H1 (cell line): ENCODE results near the gene RLBP1. TPM values are rescaled to one million over a fixed set of nuclear protein-coding genes. Genes with fewer than 3 reads are reported as not detected.

ENCODE experiments used
- CTCF ChIA-PET: fragments of 300-600 bp; sonication (Branson Sonifier 250); formaldehyde crosslinking; loops from one replicate; lab custom pipeline; 2021; ENCODE audit not compliant: partially characterized antibody; lab: Charles Lee
- POLR2A ChIA-PET: fragments of 300-600 bp; sonication (Branson Sonifier 250); formaldehyde crosslinking; loops from one replicate; lab custom pipeline; 2021; ENCODE audit warnings: inconsistent platforms; ENCODE audit not compliant: partially characterized antibody; lab: Charles Lee
- DNase-seq, 2 experiments: peaks; one replicate each; pipeline versions ENCODE4 v3.0.0 to v3.0.0-alpha.2; 2010 to 2022; ENCODE audit warnings: low spot score in 2 of 2, low read depth in 1 of 2, mixed read lengths in 1 of 2
- FAIRE-seq: peaks from 2 replicates; lab custom pipeline; 2011; peaks lifted over from hg19 to GRCh38; lab: Jason Lieb, UNC
- H2AFZ ChIP-seq: 2 replicates; pipeline ENCODE4 v1.8.1; 2012; ENCODE audit warnings: low read length, inconsistent platforms
- H2AK5ac ChIP-seq: 2 replicates; pipeline ENCODE4 v1.6.1; 2013; ENCODE audit warnings: low read depth, low read length
- H2BK120ac ChIP-seq: replicated peaks from 2 replicates; pipeline ENCODE3; 2013; ENCODE audit warnings: low read depth, low read length, inconsistent platforms
- H2BK12ac ChIP-seq: 2 replicates; pipeline ENCODE4 v1.6.1; 2013; ENCODE audit warnings: low read depth, low read length
- H2BK15ac ChIP-seq: 2 replicates; pipeline ENCODE4 v1.6.1; 2013; ENCODE audit warnings: low read length
- H2BK20ac ChIP-seq: 2 replicates; pipeline ENCODE4 v1.6.1; 2013; ENCODE audit warnings: low read length
- H2BK5ac ChIP-seq: 2 replicates; pipeline ENCODE4 v1.6.1; 2013; ENCODE audit warnings: low read depth, low read length
- H3K14ac ChIP-seq: 2 replicates; pipeline ENCODE4 v1.6.1; 2013; ENCODE audit warnings: inconsistent platforms; ENCODE audit not compliant: insufficient read length
- H3K18ac ChIP-seq: 2 replicates; pipeline ENCODE4 v1.6.1; 2013; ENCODE audit warnings: low read length; ENCODE audit errors: extremely low read depth
- H3K23ac ChIP-seq: 2 replicates; pipeline ENCODE4 v1.6.1; 2013; ENCODE audit warnings: inconsistent platforms; ENCODE audit not compliant: insufficient read length
- H3K23me2 ChIP-seq: 2 replicates; pipeline ENCODE4 v1.6.1; 2013; ENCODE audit warnings: low read depth, low read length
- H3K27ac ChIP-seq: 2 replicates; pipeline ENCODE4 v1.6.1; 2011; ENCODE audit warnings: low read depth, low read length, inconsistent platforms
- H3K27me3 ChIP-seq, 4 experiments: replicated peaks in 1 of 4; 1 replicate in 1 of 4; 2 replicates in 3 of 4; pipeline versions ENCODE4 v1.6.1 to v1.8.1; 2011 to 2013; ENCODE audit warnings: low read length in 3 of 4, mild to moderate bottlenecking in 3 of 4, inconsistent platforms in 2 of 4, mixed read lengths in 2 of 4, moderate library complexity in 1 of 4; ENCODE audit not compliant: control insufficient read depth in 3 of 4, insufficient read depth in 3 of 4; ENCODE audit errors: extremely low read depth in 1 of 4
- H3K36me3 ChIP-seq, 4 experiments: 2 replicates each; pipeline versions ENCODE4 v1.6.1 to v1.8.1; 2011 to 2013; ENCODE audit warnings: mild to moderate bottlenecking in 4 of 4, low read length in 3 of 4, moderate library complexity in 2 of 4, control low read depth in 1 of 4, inconsistent platforms in 1 of 4; ENCODE audit not compliant: insufficient read depth in 4 of 4, control insufficient read depth in 2 of 4
- H3K4ac ChIP-seq: replicated peaks from 2 replicates; pipeline ENCODE3; 2013; ENCODE audit warnings: low read length, low read depth, mixed read lengths, inconsistent platforms; ENCODE audit not compliant: insufficient read length
- H3K4me1 ChIP-seq, 4 experiments: replicated peaks in 1 of 4; 1 replicate in 1 of 4; 2 replicates in 3 of 4; pipeline versions ENCODE4 v1.6.1 to v1.8.1; 2011 to 2013; ENCODE audit warnings: low read length in 3 of 4, inconsistent platforms in 2 of 4, mixed read lengths in 1 of 4; ENCODE audit not compliant: insufficient read depth in 4 of 4, control insufficient read depth in 3 of 4
- H3K4me2 ChIP-seq, 2 experiments: 2 replicates each; pipeline versions ENCODE4 v1.6.1 to v1.8.1; 2011 to 2013; ENCODE audit warnings: low read depth in 2 of 2, low read length in 2 of 2, control low read depth in 1 of 2, inconsistent platforms in 1 of 2, mild to moderate bottlenecking in 1 of 2; ENCODE audit not compliant: insufficient read depth in 1 of 2
- H3K4me3 ChIP-seq, 4 experiments: fragments of 200-600, 300-600 bp in 1 of 4; sonication (generic), shearing (Covaris generic), sonication (Bioruptor Twin) in 1 of 4; 2 replicates each; pipeline versions ENCODE4 v1.5.1 to v1.8.1; 2011 to 2016; ENCODE audit warnings: low read length in 4 of 4, low read depth in 3 of 4, control low read depth in 2 of 4, inconsistent platforms in 2 of 4, mild to moderate bottlenecking in 2 of 4, mixed read lengths in 1 of 4, moderate library complexity in 1 of 4; ENCODE audit not compliant: insufficient read depth in 2 of 4; ENCODE audit errors: extremely low read depth in 1 of 4
- H3K56ac ChIP-seq: replicated peaks from 2 replicates; pipeline ENCODE3; 2013; ENCODE audit warnings: low read depth, mild to moderate bottlenecking, mixed read lengths, low read length, inconsistent platforms; ENCODE audit not compliant: insufficient read length
- H3K79me1 ChIP-seq: 2 replicates; pipeline ENCODE4 v1.6.1; 2013; ENCODE audit warnings: low read depth, low read length, control low read depth
- H3K79me2 ChIP-seq, 2 experiments: 2 replicates each; pipeline versions ENCODE4 v1.6.1 to v1.8.1; 2012 to 2013; ENCODE audit warnings: low read length in 2 of 2, mild to moderate bottlenecking in 2 of 2, inconsistent platforms in 1 of 2; ENCODE audit not compliant: insufficient read depth in 2 of 2, control insufficient read depth in 1 of 2
- H3K9ac ChIP-seq, 4 experiments: replicated peaks in 1 of 4; 1 replicate in 1 of 4; 2 replicates in 3 of 4; pipeline versions ENCODE4 v1.6.1 to v1.8.1; 2011 to 2013; ENCODE audit warnings: low read depth in 3 of 4, low read length in 3 of 4, control low read depth in 2 of 4, mild to moderate bottlenecking in 2 of 4, moderate library complexity in 2 of 4, inconsistent platforms in 1 of 4; ENCODE audit errors: extremely low read depth in 1 of 4
- H3K9me3 ChIP-seq, 2 experiments: 2 replicates each; pipeline versions ENCODE4 v1.6.1 to v1.8.1; 2012 to 2013; ENCODE audit warnings: mild to moderate bottlenecking in 2 of 2, moderate library complexity in 2 of 2, control low read depth in 1 of 2, inconsistent platforms in 1 of 2, low read depth in 1 of 2, low read length in 1 of 2, mixed read lengths in 1 of 2; ENCODE audit not compliant: insufficient read depth in 2 of 2
- H4K20me1 ChIP-seq, 2 experiments: replicated peaks in 1 of 2; 2 replicates each; pipeline versions ENCODE3 to v1.8.1; 2011 to 2013; ENCODE audit warnings: inconsistent platforms in 2 of 2, low read length in 2 of 2, mild to moderate bottlenecking in 1 of 2; ENCODE audit not compliant: insufficient read depth in 2 of 2, control insufficient read depth in 1 of 2
- H4K5ac ChIP-seq: 2 replicates; pipeline ENCODE4 v1.6.1; 2013; ENCODE audit warnings: low read length, low read depth, mixed read lengths, inconsistent platforms; ENCODE audit not compliant: insufficient read length
- H4K8ac ChIP-seq: 2 replicates; pipeline ENCODE4 v1.8.0; 2013; ENCODE audit warnings: mild to moderate bottlenecking, moderate library complexity, low read length, inconsistent platforms; ENCODE audit not compliant: insufficient read depth; ENCODE audit errors: extremely low read depth
- H4K91ac ChIP-seq: replicated peaks from 2 replicates; pipeline ENCODE3; 2013; ENCODE audit warnings: low read length, mixed read lengths, inconsistent platforms; ENCODE audit not compliant: insufficient read length
- KDM1A ChIP-seq: fragments of 200-600, 300-600 bp; sonication (generic); IDR thresholded peaks from 2 replicates; pipeline ENCODE4 v1.7.1; 2016; ENCODE audit warnings: mild to moderate bottlenecking, low read length, borderline replicate concordance
- NRF1 ChIP-seq: IDR thresholded peaks from 2 replicates; pipeline ENCODE4 v1.6.1; 2011; ENCODE audit warnings: mild to moderate bottlenecking, low read depth, low read length, improper control_type of control experiment
- POLR2A ChIP-seq, 2 experiments: IDR thresholded peaks; 1 replicate in 1 of 2; 2 replicates in 1 of 2; pipeline ENCODE4 v1.6.1; 2011; ENCODE audit warnings: low read depth in 2 of 2, low read length in 2 of 2, mild to moderate bottlenecking in 2 of 2; ENCODE audit errors: control extremely low read depth in 1 of 2
- RFX5 ChIP-seq: IDR thresholded peaks from 2 replicates; pipeline ENCODE4 v1.6.1; 2011; ENCODE audit warnings: low read depth, low read length, improper control_type of control experiment, borderline replicate concordance
- USF2 ChIP-seq: IDR thresholded peaks from 2 replicates; pipeline ENCODE4 v1.6.1; 2011; ENCODE audit warnings: low read length, improper control_type of control experiment
- WGBS, 2 experiments: shearing (Covaris generic) in 1 of 2; methylation state at CpG; one replicate each; pipeline versions ENCODE4 v1.1.6 to v1.1.7; 2013 to 2015; ENCODE audit warnings: low lambda C conversion rate in 2 of 2, mixed read lengths in 2 of 2, inconsistent platforms in 1 of 2, low coverage in 1 of 2, missing lambda C conversion rate in 1 of 2; ENCODE audit not compliant: insufficient replicate concordance in 2 of 2, insufficient coverage in 1 of 2, insufficient read length in 1 of 2; ENCODE audit errors: extremely low coverage in 1 of 2, missing lambda C conversion rate in 1 of 2; 5-methylcytosine and 5-hydroxymethylcytosine counted together
- polyA plus RNA-seq, 7 experiments: library from polyadenylated mRNA; depleted of rRNA in 3 of 7; stranded (reverse) in 5 of 7; unstranded in 2 of 7; fragments of >200 nt in 5 of 7; fragments of 200-250 nt in 2 of 7; gene quantifications; 1 replicate in 5 of 7; 2 replicates in 1 of 7; 4 replicates in 1 of 7; pipeline versions ENCODE4 v1.2.1 to v1.2.3, GENCODE V29; 2011 to 2013; ENCODE audit warnings: missing spikeins in 2 of 7, mixed read lengths in 2 of 7
- total RNA-seq: library from RNA; stranded (reverse); fragmentation: NEBNext Ultra II Directional; extraction: Animal tissue kit (Norgen Biotek cat#: 25700); gene quantifications from 2 replicates; pipeline ENCODE4 v1.2.1, GENCODE V29; 2021

Gene RLBP1
- total and polyA plus RNA-seq, 2 of the 8 experiments (the other 6 are each of a cell fraction or from before 2014, with no cell fraction given) = 0.05 TPM; not detected in 1

- no peak overlapping the region for H3K4me2 ChIP-seq
- no peak overlapping the region for H2AFZ ChIP-seq
- no peak overlapping the region for H2BK15ac ChIP-seq
- no peak overlapping the region for H4K91ac ChIP-seq
- H3K56ac ChIP-seq = no peak overlapping the region
- H4K5ac ChIP-seq = no peak overlapping the region
- H3K9ac ChIP-seq = no peak overlapping the region
- no peak overlapping the region for H3K23ac ChIP-seq
- H3K79me2 ChIP-seq = no peaks in the 10 kb centered on the region
- H3K4me3 ChIP-seq = no peak overlapping the region
- H3K27ac ChIP-seq = no peak overlapping the region
- H3K4me1 ChIP-seq = no peaks in the 10 kb centered on the region; a peak in 1 of 7 replicates
- no peaks in the 10 kb centered on the region for H4K20me1 ChIP-seq
- no peaks in the 10 kb centered on the region for H3K36me3 ChIP-seq
- FAIRE-seq = no peak
- no peaks in the 10 kb centered on the region for H3K79me1 ChIP-seq
- H2BK5ac ChIP-seq = no peak overlapping the region
- H2BK20ac ChIP-seq = no peak overlapping the region
- DNase-seq = no peak
- 91% methylated on average over 7 of the region's 8 CpGs; no CpG with 5 or more reads in 1 of the 2 experiments for WGBS, 2 experiments
- H2BK120ac ChIP-seq = no peak overlapping the region
- H3K27me3 ChIP-seq = no peaks in the 10 kb centered on the region
- CTCF ChIA-PET = interaction anchor here (0.7 to 3.1 kb wide), 4 partner anchors 9 to 88 kb away, joined by 3 to 27 read pairs (median 6); no protein-coding TSS in a partner anchor
- POLR2A ChIA-PET = no interaction called here
- no peak overlapping the region for H3K18ac ChIP-seq
- no peaks in the 10 kb centered on the region for H3K9me3 ChIP-seq
- H3K14ac ChIP-seq = no peak overlapping the region
- H4K8ac ChIP-seq = no peak overlapping the region
- H3K23me2 ChIP-seq = no peaks in the 10 kb centered on the region
- H3K4ac ChIP-seq = no peak overlapping the region
- no peak overlapping the region for H2AK5ac ChIP-seq
- H2BK12ac ChIP-seq = no peak overlapping the region
- no peak for TF ChIP-seq USF2
- no peak for TF ChIP-seq RFX5
- TF ChIP-seq NRF1 = no peak
- no peak for TF ChIP-seq POLR2A (IDR thresholded peaks at IDR 0.05; ENCODE audit: control extremely low read depth in 1 of 2, low read depth in 2 of 2, low read length in 2 of 2)
- no peak for TF ChIP-seq KDM1A
Measured at GRCh38 chr15:89218531-89218930, 2.8 kb downstream of the RLBP1 start.
